Measurements from ENCODE around the gene CCSER2. TPM values are rescaled to one million over a fixed set of nuclear protein-coding genes. Genes with fewer than 3 reads are reported as not detected.

Gene CCSER2
- total and polyA plus RNA-seq, 4 donors, result 9.4 to 83.5 (median 32.5) TPM

- peaks cover 0 to 2% (median 0%) of the 10 kb centered on the region in 3 donors for H3K27me3 ChIP-seq (ENCODE audit: control insufficient read depth in 3 of 3, insufficient read depth in 3 of 3, low read length in 2 of 3)
- no peaks in the 10 kb centered on the region for H3K36me3 ChIP-seq (ENCODE audit: control insufficient read depth in 4 of 4, insufficient read depth in 4 of 4, low read length in 4 of 4)
- H3K27ac ChIP-seq (ENCODE audit: low read depth in 1 of 2, low read length in 1 of 2), result peak overlapping the region in 1 of 2 donors; percentile 34
- 6 to 9% methylated on average over 6 of the region's 6 CpGs for WGBS, 2 donors
- H3K9me3 ChIP-seq (ENCODE audit: control insufficient read depth in 4 of 4, insufficient read depth in 3 of 4, low read length in 3 of 4), result no peaks in the 10 kb centered on the region
- ATAC-seq (ENCODE audit: insufficient read depth, low FRiP score) (peak; percentile 27), DNase-seq (peak; percentile 18 to 62 (median 52))
- no peak overlapping the region for H3K9ac ChIP-seq (ENCODE audit: insufficient read depth in 1 of 2, low read length in 2 of 2)
- H3K4me1 ChIP-seq (ENCODE audit: control insufficient read depth in 5 of 5, insufficient read depth in 5 of 5, low read length in 5 of 5), result peaks cover 0 to 7% (median 4%) of the 10 kb centered on the region in 5 donors
- H3K4me3 ChIP-seq, result no peak overlapping the region
- TF ChIP-seq CTCF (IDR thresholded peaks at IDR 0.05; ENCODE audit: control extremely low read depth, extremely low read depth), result no peak
Measured at GRCh38 chr10:84308481-84309304, 19.7 kb upstream of the CCSER2 start.

- Histone ChIP-seq H3K27me3 (ENCODE audit: control insufficient read depth in 3 of 3, insufficient read depth in 3 of 3, low read length in 2 of 3) (no peaks in the 10 kb centered on the region), H3K27ac (ENCODE audit: low read depth in 1 of 2, low read length in 1 of 2) (no peak overlapping the region)
- WGBS, 2 donors, result 72 to 84% methylated on average over 2 of the region's 2 CpGs
Measured at GRCh38 chr10:84310470-84310869, 17.9 kb upstream of the CCSER2 start.

GRCh38 chr10:84311576-84311975 lies 16.8 kb upstream of the CCSER2 start:
- Histone ChIP-seq H3K4me1 (ENCODE audit: control insufficient read depth in 5 of 5, insufficient read depth in 5 of 5, low read length in 5 of 5) (peaks cover 0 to 7% (median 4%) of the 10 kb centered on the region in 5 donors), H3K4me3 (no peak overlapping the region), H3K27ac (ENCODE audit: low read depth in 1 of 2, low read length in 1 of 2) (no peak overlapping the region), H3K27me3 (ENCODE audit: control insufficient read depth in 3 of 3, insufficient read depth in 3 of 3, low read length in 2 of 3) (no peaks in the 10 kb centered on the region), H3K9me3 (ENCODE audit: control insufficient read depth in 4 of 4, insufficient read depth in 3 of 4, low read length in 3 of 4) (no peaks in the 10 kb centered on the region), H3K36me3 (ENCODE audit: control insufficient read depth in 4 of 4, insufficient read depth in 4 of 4, low read length in 4 of 4) (no peaks in the 10 kb centered on the region), H3K9ac (ENCODE audit: insufficient read depth in 1 of 2, low read length in 2 of 2) (no peak overlapping the region)
- no peak for TF ChIP-seq CTCF (IDR thresholded peaks at IDR 0.05; ENCODE audit: control extremely low read depth, extremely low read depth)
- ATAC-seq (ENCODE audit: insufficient read depth, low FRiP score) (no peak), DNase-seq (no peak)
- WGBS, 2 donors, result 91 to 92% methylated on average over 8 of the region's 8 CpGs

More at GRCh38 chr10:84310470-84310869, 17.9 kb upstream of the CCSER2 start:
- no peak for DNase-seq
- TF ChIP-seq CTCF (IDR thresholded peaks at IDR 0.05; ENCODE audit: control extremely low read depth, extremely low read depth), result no peak
- no peak overlapping the region for H3K4me3 ChIP-seq
- no peak for ATAC-seq (ENCODE audit: insufficient read depth, low FRiP score)
- H3K36me3 ChIP-seq (ENCODE audit: control insufficient read depth in 4 of 4, insufficient read depth in 4 of 4, low read length in 4 of 4), result no peaks in the 10 kb centered on the region
- peaks cover 0 to 7% (median 4%) of the 10 kb centered on the region in 5 donors for H3K4me1 ChIP-seq (ENCODE audit: control insufficient read depth in 5 of 5, insufficient read depth in 5 of 5, low read length in 5 of 5)
- H3K9me3 ChIP-seq (ENCODE audit: control insufficient read depth in 4 of 4, insufficient read depth in 3 of 4, low read length in 3 of 4), result no peaks in the 10 kb centered on the region
- H3K9ac ChIP-seq (ENCODE audit: insufficient read depth in 1 of 2, low read length in 2 of 2), result no peak overlapping the region
